HG02588 (cell line): Measurements from ENCODE around the gene ART4.

Experiments used
- ATAC-seq: cut with Tn5 transposase; IDR thresholded peaks from one replicate; pipeline ENCODE4 v1.9.1; 2021; ENCODE audit warnings: mild to moderate bottlenecking, moderate library complexity; ENCODE audit not compliant: unreplicated experiment

Gene ART4

DNA sequence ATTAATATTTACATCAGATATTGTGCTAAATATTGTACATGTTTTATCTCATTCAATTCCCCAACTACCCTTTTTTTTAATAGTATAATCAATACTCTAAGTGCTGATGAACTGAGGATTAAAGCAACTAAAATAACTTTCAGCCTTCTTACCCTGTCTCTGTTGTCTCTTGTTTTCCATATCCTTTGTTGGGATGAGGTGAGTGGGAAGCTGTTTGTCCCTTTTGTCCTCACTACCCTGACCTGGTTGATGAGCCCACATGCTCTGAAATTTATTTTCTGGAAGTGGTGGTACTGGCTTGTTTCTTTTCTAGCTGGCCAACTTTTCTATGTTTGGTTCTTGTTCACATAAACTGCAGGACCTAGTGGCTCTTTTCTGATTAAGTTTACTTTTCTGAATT, 9.6 kb upstream of the ART4 start:
- no peak for ATAC-seq

DNA sequence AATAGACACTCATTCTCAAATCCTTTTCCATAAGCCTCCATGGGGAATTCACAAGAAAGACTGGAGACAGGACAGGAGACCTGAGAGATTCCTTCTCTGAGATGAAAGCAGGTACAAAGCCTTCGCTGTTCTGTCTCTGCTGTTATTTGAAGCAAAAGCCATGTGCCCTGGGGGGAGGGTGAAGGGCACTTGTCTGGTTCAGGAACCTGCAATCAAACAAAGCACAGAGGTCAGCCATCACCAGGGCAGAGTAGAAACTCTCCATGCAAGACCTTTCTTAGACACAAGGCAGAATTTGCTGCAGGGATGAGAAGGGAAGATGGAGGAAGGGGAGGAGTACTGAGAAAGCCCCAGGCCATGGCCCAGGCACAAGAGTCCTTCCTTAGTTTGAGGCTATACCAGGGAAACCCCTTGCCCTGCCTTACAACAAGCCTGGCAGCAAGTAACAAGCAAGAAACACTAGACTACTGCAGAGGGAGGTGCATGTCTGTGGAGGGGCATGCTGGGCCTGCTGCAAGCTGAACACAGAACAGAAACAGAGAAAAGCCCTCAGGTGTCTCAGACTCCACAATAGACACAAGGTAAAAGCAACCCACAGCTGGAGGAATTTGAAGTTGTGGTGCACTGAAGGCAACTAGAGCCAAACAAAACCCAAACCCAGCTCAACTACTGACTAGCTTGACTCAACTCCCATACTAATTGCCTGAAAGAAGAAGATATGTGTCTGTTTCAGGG, 7.8 kb upstream of the ART4 start:
- ATAC-seq: peak; percentile 80

DNA sequence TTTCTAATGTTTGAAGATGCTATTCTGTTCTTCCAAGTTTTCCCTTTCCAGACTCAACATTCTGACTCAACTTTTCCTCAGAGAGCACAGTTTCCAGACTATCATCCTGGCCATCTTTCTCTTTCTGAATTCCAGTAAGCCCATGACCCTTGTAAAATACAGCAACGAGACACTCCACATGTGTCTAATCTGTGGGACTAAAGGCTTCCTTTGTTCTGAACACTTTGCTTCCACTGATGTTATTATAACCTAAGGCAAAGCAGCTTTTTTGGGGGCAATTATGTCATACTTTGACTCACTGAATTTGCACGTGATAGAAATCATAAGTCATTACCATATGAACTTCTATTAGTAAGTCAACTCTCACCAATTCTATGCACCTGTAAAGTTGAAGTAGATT, 6.3 kb upstream of the ART4 start:
- no peak for ATAC-seq

DNA sequence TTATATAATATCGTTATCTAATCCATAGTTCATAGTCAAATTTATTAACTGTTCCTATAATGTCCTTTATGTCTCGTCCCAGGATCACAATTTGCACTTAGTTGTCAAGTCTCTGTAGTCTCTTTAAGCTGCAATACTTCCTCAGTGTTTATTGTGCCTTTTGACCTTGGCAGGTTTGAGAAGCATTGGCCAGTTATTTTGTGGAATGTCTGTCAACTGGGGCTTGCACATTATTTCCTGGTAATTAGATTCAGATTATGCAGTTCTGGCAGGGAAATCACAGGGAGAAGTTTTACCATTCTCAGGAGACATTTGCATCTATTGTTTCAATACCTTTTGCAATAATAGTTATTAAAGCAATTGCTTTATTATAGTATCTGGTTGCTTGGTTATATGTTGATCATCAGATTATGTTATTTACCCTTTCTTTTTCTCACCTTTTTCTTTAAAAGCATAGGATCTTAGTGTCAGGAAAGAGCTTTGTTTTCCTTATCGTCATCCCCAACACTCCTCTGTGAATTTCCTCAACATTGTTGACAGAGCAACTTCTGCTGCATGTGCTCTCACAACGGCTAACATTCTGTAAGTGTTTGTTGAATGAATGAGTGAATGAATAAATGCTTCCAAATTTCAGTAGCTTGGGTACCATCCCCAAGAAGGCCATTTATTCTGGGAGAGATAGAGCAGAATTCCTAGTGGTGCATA, 3.7 kb upstream of the ART4 start:
- ATAC-seq: no peak

DNA sequence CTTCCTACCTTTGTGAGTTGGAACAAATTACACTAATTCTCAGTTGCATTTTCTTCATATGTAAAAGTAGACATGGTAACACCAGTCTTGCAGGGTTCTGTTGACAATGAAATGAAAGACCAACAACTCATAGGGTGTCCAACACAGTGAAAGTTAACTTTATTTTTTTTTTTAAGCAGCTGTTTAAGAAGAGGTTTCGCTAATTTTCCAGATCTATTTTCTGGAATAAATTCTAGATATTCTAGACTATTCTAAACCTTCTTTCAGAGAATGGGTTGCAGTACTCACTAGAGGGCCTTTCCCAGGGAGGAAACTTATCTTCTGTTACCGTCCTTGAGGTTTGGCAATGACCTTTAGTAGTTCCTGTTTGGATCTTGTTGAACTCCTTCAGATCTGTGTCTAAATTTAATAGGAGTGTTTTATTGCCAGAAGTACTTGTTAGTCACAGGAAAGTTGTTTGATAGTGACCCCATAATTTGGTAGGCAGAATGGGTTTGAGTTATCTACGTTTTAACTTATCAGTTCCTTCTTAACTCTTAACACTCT, 2.8 kb upstream of the ART4 start:
- ATAC-seq: no peak

DNA sequence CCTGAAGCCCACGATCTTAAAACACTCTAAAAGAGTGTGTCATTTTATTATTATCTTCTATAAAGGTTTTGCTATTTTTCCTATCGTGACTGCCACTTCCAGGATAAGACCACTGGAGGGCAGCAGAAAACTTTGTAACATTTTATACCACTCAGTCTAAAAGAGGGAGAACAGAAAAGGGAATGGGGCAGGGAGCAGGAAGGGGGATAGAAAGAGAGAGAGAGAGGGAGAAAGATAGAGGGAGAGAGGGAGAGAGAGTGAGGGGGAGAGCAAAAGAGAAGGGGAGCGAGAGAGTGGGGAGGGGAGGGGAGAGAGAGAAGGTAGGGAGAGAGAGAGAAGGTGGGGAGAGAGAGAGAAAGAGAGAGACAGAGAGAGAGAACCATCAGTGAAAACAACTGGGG, 2.0 kb upstream of the ART4 start:
- ATAC-seq: no peak

DNA sequence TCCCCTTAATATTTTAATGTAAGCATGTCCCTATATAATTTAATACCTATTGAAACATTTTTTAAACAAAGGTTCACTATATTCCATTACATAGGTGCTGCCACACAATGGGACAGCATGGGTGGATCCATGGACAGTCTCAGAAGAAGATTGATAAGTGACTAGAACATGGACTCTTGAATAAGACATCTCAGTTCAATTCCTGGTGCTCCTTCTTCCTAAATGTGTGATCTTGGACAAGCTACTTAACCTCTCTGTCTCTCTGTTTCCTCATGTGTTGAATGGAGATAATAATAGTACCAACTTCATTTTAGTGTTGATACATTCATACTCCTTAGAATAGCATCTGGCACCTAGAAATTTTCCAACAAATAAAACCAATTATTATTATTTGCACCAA, 1.1 kb upstream of the ART4 start:
- no peak for ATAC-seq

DNA sequence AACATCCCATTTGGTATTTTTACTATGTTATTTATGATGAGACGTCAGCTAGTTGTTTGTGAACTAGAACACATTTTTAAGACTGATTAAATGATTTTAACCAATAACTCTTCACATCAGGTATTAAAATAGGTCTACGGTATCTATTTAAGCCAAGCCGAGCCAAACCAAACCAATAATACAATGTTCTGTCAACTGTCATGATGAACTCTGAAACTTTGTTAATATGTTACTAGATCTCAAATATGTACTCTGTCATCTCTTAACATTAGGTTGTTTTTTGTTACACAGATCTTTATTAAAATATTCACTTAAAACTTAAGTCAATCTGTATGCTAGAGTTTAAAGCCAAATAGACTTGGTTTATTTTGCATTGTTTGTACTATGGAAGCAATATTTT, 1.0 kb downstream of the ART4 start:
- ATAC-seq: no peak

DNA sequence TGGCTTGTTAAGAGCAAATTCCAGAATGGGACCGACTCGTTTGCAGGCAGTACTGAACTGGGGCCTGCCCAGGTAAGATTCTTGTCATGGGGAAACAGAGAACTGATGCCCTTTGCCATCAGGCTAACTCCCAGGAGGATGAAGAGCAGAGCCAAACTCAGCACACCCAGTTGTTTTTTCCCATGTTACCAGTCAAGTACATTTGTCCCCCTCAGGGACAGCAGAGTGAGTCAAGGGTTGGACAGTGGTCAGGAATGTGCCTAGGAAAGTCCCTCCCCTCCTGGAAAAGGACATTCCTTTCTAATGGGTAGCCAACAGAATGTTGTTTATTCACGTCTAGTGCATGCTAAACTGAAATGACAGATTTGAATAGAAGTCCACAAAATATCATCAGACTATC, 1.6 kb downstream of the ART4 start:
- no peak for ATAC-seq

DNA sequence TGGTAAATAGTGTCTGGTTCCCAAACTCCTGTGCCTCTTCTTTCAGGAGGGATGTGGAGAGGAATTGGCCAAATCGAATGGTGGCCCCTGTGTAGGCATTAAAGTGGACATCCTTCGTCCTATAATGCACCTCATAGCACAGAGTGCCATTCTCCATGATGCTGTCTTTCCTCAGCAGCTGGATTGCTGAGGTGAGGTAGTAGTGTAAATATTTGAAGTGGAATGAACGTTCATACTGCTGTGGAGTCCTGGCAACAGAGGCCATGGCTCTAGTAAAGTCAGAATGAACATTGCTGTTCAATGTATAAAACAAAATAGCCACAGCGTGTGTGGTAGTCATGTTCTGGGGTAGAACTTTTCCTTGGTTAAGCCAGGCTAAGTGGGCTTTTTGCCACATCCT, 2.7 kb downstream of the ART4 start:
- ATAC-seq: no peak

DNA sequence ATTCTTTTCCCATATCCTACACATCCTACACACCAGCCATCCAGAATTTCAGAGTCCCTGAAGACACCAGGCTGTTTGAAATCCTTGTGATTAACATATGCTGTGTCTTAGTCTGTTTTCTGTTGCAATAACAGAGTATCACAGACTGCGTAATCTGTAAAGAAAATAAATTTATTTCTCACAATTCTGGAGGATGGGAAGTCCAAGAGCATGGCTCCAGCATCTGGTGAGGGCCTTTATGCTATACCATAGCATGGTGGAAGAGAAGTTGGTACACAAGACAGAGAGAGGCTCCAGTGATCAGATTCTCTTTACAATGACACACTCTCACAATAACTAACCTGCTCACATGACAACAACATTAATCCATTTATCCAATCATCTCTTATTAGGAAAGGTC, 4.1 kb downstream of the ART4 start:
- ATAC-seq: no peak

DNA sequence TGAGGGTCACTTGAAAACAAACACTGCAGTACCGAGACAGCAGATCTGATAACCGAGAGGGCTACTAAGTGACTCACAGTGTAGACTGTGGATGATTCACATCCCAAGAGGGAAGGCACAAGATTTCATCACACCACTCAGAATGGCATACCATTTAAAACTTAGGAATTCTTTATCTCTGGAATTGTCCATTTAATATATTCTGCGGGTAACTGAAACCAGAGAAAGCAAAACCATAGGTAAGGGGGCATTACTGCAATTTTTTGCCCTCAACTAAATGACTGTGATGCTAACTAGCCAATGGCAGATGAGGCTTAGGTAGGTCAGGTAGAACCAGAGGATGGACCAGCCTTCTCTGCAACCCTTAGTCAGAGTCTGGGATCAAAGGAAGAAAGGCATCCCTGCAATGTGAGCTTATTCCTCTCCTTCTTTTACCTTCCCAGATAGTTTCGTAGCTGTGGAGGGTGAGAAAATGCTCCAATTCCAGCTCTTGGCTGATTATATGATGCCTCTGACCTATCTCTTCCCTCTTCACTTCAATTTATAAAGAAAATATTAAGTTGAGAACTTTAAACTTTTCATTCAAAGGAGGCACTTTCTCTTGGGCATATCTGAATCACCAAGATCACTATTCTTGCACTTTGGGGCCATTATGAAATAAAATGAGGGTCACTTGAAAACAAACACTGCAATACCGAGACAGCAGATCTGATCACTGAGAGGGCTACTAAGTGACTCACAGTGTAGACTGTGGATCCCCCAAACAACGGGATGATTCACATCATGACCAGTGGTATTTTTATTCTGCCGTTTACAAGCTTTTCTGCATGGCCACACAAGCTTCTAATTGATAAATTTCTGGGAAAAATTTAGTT, 6.8 kb downstream of the ART4 start:
- no peak for ATAC-seq

DNA sequence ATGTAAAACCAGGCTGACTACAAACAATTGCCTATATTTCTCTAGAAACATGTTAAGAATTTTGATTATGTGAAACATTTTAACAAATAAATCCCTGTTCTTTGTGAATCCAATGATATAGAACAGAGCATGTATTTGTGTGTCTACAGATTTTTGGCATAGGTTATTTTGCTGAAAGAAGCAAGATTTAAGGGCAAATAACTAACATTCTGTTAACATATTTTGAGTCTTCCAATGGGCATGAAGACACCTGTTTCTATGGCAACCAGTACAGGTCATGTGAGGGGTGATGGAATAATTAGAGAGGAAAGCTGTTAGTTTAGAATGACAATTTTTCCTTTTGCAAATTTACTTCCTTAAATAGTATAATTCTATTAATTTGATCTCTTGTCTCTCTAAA, 8.8 kb downstream of the ART4 start:
- no peak for ATAC-seq

DNA sequence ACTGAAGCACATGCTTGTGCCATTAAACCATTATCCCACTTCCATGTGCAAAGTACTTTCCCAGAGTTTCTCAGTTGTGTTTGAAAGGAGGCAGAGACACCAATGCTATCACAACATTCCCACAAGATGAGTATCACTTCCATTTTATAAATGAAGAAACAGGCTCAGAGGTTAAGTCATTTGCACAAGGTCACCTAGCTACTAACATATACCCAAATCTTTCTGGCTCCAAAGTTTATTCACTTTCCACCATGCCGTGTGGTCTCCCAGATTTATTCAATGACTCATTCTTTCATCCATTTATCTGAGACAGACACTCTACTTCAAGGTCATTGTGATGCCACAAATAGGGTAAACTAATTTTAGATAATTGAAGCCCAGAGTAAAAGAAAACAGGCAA, 9.4 kb downstream of the ART4 start:
- ATAC-seq: no peak

DNA sequence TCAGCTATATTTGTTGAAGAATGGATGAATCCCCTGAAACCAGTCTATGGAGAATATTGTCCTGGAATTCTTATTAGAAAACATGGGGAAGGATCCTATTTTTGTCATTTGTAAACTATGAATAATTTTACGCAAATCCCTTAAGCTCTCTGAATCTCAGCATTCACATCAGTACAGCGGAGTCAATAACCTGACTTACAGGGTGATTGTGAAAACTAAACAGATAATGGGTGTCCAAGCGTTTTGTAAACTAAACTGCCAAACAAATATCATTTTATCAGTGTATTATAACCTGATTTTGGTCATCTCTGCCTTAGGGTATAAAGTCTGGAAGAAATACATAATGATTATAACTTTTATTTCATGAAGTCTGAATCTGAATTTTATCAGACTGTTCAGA, 10.0 kb downstream of the ART4 start:
- ATAC-seq: no peak

DNA sequence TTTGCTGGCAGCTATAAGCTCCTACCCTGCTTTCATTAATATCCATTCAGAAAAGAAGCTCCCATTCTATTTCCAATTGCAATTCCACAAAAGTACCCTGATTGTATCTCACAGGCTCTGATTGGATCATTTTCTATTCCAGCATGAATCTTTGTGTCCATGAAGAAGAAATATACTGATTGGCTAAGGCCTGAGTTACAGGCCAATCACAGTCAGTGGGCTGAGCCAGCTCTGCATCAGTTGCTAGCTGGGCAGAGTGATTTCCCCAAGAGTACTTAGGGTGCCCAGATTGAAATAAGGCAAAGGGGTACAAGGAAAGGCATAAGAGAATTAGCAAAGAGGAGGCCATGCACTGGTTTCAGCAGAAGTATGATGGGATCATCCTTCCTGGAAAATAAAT, 14.4 kb downstream of the ART4 start:
- ATAC-seq: no peak

DNA sequence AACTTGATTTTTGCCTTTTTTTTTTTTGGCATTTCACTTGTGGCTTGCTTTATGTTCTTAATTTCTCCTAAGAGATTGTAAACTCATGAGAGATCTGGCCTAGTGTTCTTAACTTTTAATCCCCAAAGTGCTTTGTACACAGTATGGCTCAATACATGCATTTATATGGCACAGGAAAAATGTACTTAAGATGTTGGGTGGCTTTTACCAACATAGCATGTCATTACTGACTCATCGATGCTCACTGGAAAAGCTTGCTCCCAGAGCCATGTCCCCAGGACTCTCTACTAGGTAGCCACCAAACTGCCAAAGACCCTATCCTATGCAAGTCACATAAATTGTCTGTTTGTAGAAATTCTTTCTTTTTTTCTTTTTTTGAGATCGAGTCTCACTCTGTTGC, 16.3 kb downstream of the ART4 start:
- no peak for ATAC-seq

DNA sequence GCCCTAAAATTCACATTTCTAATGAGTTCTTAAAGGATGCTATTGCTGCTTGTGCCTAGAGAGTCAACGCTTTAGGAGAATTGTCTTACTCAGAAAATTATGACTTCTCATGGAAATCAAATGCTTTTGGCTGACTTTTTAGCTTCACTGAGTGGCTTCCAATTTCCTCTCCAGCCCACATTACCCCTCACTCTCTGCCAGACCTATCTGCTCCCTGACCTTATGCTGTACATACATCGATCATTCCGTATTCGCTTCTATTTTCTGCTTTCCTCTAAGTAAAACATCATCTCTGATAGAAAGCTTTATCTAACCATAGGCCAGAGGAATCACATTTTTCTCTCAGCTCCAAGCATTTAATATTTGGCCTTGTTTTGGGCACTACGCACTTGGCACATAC, 16.8 kb downstream of the ART4 start:
- no peak for ATAC-seq

DNA sequence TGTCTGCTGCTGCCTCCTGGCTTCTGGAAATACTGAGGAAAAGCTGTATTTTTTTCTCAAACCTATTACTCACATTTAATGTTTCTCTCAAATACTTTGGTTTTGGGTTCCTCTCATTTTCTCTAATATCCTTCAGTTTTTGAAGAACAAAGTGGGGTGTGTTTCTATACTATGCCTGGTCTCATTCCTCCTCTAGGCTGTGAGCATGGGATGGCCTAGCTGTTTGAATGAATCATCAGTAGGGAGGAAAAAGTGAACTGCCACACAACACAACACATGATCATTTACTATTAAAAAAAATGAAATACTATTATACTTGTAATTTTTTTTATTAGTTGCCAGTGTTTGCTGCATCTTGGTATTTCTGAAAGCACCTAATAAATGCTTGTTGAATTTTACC, 18.1 kb downstream of the ART4 start:
- no peak for ATAC-seq

DNA sequence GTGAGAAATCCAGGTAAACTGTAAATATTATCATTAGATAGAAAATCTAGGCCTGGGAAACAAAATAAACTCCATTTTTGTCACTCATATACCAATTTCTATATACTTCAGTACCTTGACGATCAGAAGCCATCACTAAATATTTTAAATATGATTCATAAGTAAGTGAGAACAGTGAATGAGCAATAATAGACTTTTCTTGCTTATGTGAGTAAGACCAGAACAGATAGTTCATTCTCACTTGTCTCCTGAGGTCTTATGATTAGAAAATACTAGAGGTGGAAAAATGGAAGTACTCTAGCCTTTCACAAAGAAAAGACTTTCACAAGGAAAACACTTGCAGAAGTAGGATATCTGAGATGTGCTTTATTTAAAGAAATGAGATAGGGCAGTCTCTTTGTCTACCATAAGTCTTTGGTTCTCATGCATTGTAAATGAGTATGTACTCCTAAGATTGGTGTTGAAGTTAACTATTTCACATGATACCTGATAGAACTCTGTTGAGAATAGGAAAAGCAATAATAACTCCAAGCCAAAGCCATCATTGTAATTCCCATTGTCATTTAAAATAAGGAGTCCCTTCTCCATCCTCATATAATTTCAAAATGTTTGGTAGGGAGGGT, 19.2 kb downstream of the ART4 start:
- no peak for ATAC-seq

DNA sequence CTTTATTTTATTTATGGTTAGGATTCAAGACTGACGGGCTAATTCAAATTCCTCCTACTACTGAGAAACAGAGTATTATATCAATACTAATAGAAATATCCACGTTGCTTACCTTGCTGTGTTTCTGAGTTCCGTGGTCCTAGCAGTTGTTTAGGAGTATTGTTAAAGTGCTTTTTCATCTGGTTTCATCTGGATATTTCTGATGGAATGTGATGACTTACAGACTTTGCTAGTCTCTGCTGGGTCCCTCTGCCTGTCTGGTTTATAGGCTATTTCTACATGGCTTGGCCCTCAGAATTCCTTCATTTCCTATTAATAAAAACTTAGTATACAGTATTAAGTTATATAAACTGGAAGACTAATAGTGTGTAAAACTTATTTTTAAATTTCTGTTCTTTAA, 29.3 kb downstream of the ART4 start, which contains the start of gene SMCO3:
SMCO3 (minus strand) TSS at position 169 of the 400 bp plus-strand sequence. CDS start 7,502 bp downstream, outside the sequence.
- ATAC-seq: no peak
